HG03045 (cell line): Measurements from ENCODE around the gene TIFAB.

ENCODE experiments used
- ATAC-seq: cut with Tn5 transposase; IDR thresholded peaks from one replicate; pipeline ENCODE4 v1.9.1; 2021; ENCODE audit warnings: mild to moderate bottlenecking, moderate library complexity; ENCODE audit not compliant: unreplicated experiment

The TIFAB gene

GRCh38 chr5:135444360-135444759 lies 7.8 kb downstream of the TIFAB start:
- no peak for ATAC-seq

DNA sequence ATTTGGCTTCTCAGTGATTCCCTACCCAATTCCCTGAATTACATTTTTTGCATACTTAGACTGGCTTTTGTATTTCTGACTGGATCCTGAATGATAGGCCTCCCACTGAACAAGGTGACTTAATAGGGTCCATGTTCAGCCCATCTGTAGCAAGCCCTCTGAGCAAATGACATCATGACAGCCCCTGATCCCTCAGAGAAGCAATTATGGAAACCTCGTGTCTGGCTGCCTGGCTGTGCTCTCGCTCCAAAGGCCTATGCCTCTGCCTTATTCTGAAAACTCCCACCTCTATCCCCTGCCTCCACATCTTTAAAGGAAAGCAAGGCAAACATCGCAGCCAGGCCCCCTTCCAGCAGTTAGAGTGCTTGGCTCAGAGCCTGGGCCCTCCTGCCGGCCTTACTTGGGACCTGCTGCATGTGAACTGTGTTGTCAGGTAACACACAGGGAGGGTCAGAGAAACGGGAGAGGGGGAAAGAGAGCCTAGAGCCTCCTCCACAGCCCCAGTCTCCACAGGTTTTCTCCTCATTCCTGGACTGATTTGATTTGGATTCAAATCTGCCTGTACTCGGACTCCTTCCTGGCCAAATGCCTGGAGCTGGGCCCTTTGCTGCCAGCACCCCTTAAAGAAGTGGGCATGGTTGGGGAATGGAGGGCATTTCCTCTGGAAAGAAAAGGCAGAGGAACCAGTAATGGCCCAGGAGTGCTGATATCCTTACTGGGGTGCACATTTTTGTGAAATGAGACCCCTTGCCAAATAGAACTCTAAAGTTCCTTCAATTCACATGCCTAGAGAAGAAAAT lies 8.8 kb downstream of the TIFAB start:
- ATAC-seq = no peak

- no peak for ATAC-seq
Measured at GRCh38 chr5:135442431-135443160, 9.6 kb downstream of the TIFAB start.

DNA sequence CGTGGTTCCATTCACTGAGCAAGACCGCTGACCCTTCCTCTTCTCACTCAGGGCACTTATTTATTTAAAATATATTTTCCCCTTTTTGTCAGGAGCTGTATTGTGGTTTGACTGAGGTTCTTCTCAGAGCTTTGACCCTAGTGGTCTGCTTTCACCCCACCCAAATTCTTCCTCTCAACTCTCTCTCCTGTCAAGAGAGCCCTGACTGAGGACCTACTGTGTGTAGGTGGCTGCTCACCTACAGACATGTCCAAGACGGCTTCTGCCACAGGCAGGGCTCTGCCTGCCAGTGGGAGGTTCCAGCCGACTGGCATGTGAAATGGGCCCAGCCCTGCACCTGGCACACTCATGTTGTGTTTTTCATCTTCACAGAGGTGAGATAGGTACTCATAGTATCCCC lies 10.2 kb downstream of the TIFAB start:
- no peak for ATAC-seq

- no peak for ATAC-seq
Measured at GRCh38 chr5:135441350-135441831, 10.8 kb downstream of the TIFAB start.

DNA sequence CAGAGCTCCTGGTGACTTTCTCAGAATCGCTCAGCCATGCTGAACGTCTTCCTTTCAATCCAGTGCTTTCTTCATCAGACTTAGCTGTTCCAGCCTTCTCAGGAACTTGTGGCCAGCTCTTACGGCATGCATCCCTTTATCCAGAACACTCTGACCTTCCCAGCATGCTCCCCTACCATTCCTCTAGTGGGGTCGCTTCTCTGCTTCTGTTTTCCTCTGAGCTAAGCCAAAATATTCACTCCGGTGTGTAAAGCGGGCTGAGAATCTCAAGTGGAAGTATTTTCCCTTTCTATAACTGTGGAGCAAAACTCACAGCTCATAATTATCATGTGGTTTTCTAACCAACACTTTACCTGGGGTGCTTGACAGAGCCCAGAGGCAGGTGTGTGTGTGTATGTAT lies 11.2 kb downstream of the TIFAB start:
- ATAC-seq = no peak

DNA sequence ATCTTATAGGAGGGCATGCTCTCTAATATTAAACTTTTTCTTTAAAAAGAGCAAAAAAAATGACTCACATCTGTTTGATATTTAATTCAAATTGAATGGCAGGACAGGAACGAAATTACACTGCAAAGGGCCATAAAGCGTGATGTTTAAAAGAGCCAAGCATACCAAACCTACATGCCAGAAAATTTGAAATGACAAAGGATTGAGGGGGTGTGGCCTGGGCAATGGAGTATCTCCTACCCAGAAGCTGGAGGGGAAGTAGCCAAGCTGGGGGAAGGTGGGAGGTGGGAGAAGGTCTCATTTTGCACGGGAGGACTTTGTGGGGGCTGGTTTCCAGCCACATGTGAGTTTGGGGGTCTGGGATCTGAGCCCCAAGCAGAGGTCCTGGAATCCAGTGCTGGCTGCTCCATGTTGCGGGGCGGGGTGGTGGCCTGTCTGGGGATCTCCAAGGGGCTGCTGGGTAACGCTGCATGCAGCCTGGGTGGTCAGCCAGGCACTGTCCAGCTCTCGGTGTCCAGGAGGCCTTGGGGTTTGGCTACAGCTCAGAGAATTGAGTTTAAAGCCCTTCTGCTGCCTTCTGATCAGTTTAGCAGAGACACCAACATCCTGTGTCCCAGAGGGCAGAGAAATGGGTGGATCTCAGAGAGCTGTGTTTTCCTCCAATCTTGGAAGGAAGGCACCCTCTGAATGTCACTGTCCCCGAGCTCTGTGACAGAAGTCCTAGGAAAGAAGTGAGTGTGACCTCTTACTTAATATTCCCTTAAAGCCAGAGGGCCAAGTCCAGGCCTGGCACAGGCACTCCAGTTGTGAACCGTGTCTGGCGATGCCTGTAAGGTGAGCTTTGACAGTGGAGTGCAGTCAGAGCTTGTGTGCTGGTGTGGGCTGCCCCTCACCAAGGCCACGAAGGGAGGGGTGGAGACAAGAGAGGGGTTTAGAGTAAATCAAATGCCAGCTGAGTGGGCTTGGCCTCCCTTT lies 12.6 kb downstream of the TIFAB start:
- no peak for ATAC-seq

DNA sequence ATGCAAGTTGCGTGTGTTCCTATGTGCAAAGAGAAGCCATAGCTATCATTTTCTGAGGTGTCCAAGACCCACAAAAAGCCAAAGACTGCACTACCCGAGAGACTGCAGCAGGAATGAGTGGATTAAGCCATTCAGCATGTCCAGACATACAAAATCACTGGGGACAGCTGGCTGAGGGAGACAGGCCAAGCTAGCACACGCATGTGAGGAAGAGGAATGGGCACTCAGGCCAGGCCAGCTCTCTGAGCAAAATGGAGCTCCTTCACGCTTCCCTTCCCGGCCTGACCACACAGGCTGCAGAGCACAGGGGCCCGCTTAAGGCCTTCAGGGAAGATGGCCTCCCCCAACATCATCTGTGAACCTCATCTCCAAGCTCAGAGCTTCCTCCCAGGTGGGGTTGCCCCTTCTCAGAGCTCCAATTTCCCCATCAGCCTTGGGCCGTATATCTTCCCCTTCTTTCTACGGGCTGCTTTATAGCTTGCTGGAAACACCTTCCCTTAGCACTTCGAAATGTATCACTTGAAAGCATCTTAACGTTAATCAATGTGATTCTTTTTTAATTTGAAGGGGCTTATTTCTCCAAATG lies 13.4 kb downstream of the TIFAB start:
- ATAC-seq = no peak

GRCh38 chr5:135437796-135438560 lies 14.2 kb downstream of the TIFAB start:
- ATAC-seq = no peak

GRCh38 chr5:135437422-135437795 lies 14.7 kb downstream of the TIFAB start:
- ATAC-seq = no peak

DNA sequence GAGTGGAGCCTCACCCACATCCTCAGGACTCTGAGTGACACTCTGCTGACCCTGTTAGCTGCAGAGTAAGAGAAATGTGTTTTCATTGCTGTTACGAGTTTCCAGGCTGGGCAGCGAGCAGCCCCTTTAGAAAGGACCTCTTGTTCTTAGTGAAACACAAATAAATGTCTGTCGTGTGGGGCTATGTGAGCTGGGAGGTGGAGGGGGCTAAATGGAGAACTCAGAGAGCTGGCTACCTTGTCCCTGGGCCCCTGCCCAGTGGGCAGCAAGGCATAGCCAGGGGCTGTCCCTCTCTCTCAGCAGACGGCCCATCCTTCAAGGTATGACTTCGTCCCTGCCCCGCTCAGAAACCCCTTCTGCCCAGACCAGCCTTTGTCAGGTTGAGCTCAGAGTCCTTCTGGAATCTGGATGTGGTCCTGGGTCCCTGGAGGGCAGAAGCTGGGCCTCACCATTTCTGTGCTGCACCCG lies 15.2 kb downstream of the TIFAB start:
- no peak for ATAC-seq

- ATAC-seq = no peak
Measured at GRCh38 chr5:135435467-135436330, 16.5 kb downstream of the TIFAB start.

DNA sequence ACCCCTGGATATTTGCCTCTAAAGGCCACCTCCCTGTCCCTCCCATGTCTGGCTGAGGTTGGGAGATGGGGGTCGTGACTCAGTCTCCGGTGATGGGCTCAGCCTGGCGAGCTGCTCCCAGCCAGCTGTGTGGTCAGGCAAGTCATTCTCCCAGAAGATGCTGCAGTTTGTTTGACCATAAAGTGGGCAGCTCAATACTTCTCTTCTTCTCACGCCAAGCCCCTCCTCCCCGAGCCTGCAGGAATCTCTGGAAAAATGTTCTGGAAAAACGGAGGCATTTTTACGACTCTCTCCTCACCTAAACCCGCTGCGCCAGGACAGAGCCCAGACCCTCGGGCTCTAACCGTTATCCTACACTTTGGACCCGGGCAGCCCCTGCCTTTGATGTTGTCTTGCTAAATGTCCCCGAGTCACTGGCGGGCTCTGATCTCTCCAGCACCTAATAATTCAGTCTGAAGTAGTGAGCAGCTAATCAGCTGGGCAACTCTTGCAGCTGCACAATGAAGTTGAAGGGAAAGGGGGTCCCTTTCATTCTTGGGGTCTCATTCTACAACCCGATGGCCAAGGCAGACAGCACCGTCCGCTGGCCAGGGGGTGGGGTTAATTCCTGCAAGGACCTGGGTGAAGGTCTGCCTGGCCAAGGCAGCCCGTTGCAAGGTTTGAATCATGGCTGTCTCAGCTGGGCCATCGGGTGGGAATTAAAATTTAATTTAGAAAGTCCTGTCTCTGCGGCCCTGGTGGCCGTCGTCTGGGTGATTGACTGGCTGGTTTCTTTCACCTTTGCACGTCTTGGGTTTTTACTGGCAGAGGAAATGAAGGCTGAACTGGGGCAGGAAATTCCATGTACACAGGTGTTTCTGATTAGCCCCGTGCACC lies 17.3 kb downstream of the TIFAB start:
- ATAC-seq = no peak

DNA sequence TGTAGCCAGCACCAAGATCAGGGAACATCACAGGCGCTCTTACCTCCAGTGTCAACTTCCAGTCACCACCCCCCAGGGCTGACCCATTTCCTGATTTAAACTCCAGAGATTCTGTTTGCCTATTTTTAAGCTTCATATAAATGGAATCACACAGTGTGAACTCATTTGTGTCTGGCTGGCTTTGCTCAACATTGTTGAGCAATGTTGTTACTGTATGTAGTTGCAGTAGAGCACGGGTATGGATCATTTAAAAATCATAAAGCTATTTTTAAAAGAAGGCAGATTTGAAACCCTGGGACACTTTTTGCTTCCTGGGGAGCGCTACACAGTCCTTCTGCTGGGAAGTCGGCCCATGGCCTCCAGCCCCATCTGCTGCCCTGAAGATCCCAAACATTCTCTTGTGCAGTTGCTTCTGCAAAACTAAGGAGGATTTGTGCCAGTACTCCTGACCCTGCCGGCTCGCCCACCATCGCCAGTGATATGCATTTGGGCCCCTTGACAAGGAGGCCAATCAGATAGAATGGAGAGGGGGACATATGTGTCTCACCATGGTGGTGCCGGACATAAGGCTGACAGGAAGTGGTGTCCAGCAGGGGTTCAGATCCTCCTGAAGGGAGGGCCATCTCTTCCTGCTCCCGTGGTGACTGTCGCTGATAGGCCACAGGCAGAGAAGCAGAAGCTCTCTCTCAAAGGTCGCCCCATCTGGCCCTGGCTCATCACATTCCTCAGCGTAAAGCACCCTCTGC lies 18.3 kb downstream of the TIFAB start:
- ATAC-seq = no peak

- no peak for ATAC-seq
Measured at GRCh38 chr5:135432113-135432512, 20.0 kb downstream of the TIFAB start.

DNA sequence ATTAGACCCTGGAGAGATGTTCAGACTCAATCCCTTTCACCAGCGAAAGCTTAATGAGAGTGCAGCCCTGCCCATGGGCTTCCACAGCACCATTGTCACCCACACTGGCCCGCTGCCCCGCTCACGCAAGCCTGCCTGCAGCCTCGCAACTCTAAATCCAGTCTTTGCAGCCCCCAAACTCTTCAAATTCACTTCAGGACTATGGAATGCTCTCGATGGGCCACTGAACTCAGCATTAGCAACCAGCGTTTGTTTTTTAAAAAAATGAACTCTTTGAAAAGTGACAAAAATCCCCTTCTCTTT lies 22.1 kb downstream of the TIFAB start:
- ATAC-seq = no peak

DNA sequence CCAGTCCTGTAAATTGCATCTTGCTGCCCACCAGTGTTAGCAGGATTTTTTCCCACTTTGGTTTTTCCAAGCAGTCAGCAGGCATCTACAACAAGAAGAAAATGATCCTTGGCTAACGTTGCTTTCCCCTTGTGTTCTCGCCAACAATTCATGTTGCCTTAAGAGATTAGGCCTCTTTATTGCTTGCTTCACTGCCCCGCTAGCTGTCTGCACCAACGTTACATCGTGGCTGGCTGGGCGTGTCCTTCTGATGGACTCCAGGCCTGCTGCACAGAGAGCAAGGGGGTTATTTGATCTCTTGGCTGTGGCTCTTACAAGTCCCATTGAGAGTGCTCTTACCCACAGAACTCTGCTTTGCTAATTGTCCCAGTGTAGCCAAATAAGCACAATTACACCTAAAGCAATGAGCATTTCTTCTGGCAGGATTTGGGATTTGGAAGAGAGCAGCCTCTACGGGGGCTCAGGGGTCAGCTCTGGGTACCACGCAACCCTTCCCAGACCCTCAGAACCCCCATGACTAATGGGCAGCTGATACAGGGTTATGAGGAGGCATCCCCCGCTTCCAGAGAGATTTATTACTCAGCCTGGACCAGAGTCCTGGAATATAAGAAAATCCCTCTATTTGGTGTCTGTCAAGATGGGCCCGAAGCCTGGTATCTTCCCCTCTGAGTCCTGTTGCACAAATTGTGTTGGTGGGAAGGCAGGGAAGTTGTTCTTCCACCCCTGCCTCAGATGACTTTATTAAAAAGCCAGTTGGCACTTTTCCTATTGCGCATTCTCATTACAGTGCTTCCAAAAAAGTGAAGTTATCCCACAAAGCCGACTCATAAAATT lies 22.6 kb downstream of the TIFAB start:
- ATAC-seq = no peak
